GM19099 (cell line): ENCODE measurements around the gene XRCC5.

Experiments used
- POLR2A ChIP-seq: IDR thresholded peaks from 3 replicates; pipeline ENCODE4 v1.6.1; 2011; ENCODE audit warnings: low read depth; ENCODE audit not compliant: insufficient read length; ENCODE audit errors: extremely low read depth

Gene XRCC5

DNA sequence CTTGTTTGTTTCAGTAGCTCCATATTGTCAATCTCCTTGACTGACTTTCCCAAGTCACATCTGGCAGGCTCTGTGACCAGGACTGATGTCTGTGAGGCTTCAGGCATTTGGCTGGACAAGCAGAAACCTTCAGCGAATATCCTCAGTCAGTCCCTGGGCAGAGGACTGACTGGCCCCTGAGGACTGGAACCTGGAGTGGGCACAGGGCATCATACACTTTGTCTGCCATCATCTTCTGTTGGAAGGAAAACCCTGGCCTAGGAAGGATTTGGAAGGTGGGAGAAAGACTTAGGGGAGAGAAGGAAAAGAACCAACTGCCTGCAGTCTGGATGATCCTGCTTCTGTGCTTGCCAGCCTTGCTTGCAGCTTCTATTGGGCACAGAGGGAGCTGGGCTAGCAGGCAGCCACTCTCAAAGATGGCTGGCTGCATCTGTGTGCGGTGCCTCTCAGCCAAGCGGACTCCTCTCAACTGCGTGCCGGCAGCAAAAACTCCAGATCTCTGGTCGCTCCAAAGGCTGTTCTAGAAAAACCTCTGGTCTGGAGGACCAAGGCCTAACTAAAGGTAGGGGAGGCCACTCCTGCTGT is 136.3 kb downstream of the XRCC5 start:
- no peak for TF ChIP-seq POLR2A

DNA sequence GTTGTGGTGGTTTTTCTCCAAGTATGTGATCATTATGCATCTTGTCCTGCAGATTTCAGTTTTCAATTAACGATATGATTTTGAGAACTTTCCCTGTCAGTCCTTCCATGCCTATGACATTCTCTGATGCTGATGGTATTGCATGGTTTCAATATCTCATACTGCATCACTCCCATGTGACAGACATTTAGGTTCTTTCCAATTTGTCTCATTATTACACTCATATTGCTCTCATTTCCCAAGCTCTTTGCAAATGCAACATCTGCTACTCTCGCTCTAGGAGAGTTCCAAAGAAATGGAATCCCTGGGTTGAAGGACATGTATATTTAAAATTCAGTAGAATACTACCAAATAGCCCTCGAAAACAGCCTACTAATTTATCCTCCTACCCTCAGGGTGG is 137.6 kb downstream of the XRCC5 start:
- TF ChIP-seq POLR2A, result no peak
